Colonic mucosa (tissue), 4 donors: ENCODE measurements around the gene TANC1. TPM values are rescaled to one million over a fixed set of nuclear protein-coding genes. Genes with fewer than 3 reads are reported as not detected.
A peak's percentile ranks its signal among the peaks of the same experiment; 100 is the strongest.

ENCODE experiments used
- DNase-seq: peaks from one replicate; pipeline ENCODE4 v3.0.0-alpha.2; 2020
- H3K27ac ChIP-seq: fragments of 200-600 bp; one replicate; pipeline ENCODE4 v1.8.0; 2021
- H3K27me3 ChIP-seq: fragments of 200-600 bp; one replicate; pipeline ENCODE4 v1.8.0; 2021
- H3K36me3 ChIP-seq: fragments of 200-600 bp; one replicate; pipeline ENCODE4 v1.8.0; 2021
- H3K4me1 ChIP-seq: fragments of 200-600 bp; one replicate; pipeline ENCODE4 v1.8.0; 2021; ENCODE audit warnings: mild to moderate bottlenecking
- H3K4me3 ChIP-seq: fragments of 200-600 bp; one replicate; pipeline ENCODE4 v1.8.0; 2021
- H3K9ac ChIP-seq, 2 donors: one replicate each; pipeline ENCODE4 v1.7.0; 2013; ENCODE audit warnings: control low read depth in 2 of 2, low read depth in 2 of 2, low read length in 2 of 2
- H3K9me3 ChIP-seq: fragments of 200-600 bp; one replicate; pipeline ENCODE4 v1.8.0; 2021
- intact Hi-C: fragments of 100-400 bp; cut with DNase I; formaldehyde crosslinking; loops from one replicate; pipeline ENCODE4 v1.14.1; 2022
- total RNA-seq, 2 donors: library from RNA; stranded (reverse); fragmentation: NEBNext Ultra II Directional in 1 of 2; extraction: Animal tissue kit (Norgen Biotek cat#: 25700) in 1 of 2; gene quantifications; one replicate each; pipeline ENCODE4 v1.2.1, GENCODE V29; 2021
- TF ChIP-seq, protein P1 (sequence below): fragments of 200-600 bp; IDR thresholded peaks from one replicate; pipeline ENCODE4 v1.8.0; 2022; ENCODE audit warnings: antibody characterized with exemption, mild to moderate bottlenecking
- donor health status: healthy.
- donor health status: DM: no; HTN: no; CAD: no.
- donor health status: DM: no; HTN: no; CAD: no.

Gene TANC1
- total RNA-seq, 2 donors from 2014 or later, result 28.3 to 32.7 TPM

DNA sequence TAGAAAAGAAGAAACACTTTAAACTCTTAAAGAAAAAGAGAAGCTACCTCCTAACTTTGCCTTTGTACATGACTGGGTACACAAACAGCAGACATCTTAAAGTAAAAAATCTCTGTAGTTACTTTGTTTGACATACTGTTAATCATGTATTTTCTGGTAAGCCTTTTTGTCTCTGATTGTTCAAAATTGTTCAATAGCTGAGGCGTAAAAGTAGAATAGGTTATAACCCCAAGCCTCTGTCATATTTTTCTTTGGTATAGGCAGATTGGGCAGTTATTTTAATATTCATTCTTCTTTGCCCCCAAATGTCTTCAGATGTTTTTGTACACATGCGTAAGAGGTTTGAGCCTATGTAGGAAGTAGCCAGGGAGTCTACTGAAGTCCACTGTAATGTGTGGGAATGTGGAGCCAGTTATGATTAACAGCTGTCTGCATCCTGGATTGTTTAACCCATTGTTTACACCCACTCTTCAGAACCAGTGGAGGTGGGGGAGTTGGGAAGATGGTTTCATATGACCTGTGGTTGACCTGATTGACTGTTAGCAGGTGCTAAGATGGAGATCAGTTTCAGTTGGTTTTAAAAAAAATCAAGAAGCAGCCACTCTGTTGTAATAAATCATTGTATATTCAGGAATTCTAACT is 150.5 kb downstream of the TANC1 start:
- no peak for DNase-seq
- no peak overlapping the region for H3K9ac ChIP-seq
- no peak overlapping the region for H3K4me3 ChIP-seq
- peaks cover 11% of the 10 kb centered on the region for H3K4me1 ChIP-seq
- no peaks in the 10 kb centered on the region for H3K36me3 ChIP-seq
- TF ChIP-seq, protein P1, sequence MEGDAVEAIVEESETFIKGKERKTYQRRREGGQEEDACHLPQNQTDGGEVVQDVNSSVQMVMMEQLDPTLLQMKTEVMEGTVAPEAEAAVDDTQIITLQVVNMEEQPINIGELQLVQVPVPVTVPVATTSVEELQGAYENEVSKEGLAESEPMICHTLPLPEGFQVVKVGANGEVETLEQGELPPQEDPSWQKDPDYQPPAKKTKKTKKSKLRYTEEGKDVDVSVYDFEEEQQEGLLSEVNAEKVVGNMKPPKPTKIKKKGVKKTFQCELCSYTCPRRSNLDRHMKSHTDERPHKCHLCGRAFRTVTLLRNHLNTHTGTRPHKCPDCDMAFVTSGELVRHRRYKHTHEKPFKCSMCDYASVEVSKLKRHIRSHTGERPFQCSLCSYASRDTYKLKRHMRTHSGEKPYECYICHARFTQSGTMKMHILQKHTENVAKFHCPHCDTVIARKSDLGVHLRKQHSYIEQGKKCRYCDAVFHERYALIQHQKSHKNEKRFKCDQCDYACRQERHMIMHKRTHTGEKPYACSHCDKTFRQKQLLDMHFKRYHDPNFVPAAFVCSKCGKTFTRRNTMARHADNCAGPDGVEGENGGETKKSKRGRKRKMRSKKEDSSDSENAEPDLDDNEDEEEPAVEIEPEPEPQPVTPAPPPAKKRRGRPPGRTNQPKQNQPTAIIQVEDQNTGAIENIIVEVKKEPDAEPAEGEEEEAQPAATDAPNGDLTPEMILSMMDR, result no peak
- H3K27ac ChIP-seq, result no peak overlapping the region
- intact Hi-C loops, result loop anchor here (2.0 to 5.0 kb wide), 2 partner anchors 82 to 216 kb away; no protein-coding TSS in a partner anchor
- H3K27me3 ChIP-seq, result no peaks in the 10 kb centered on the region
- H3K9me3 ChIP-seq, result no peaks in the 10 kb centered on the region

DNA sequence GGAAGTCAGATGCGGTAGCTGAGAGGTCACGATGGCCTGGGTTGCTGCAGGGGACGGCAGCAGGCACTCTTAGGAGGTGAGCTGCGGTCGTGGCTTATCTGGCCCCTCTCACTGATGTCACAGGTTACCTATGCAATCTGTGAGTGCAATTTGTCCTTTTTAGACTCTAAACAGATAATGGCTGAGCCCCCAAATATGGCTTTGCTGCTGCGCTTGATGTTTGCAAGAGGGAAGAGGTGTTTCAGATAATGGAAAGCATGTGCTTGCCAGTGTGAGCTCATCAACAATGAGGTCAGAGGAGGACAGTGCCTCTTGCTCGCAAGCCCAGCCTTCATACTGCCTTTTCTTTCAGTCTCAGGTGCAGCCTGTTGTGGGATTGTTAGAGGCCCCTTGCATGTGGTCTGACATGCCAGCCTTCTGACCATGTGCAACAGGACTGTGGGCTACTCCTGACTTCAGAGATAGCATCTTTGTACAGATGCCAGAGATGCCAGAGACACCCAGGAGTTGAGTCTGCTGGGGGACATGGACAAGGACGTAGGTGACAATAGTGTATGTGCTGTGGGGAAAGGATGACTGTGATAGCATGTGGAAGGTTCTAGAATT is 151.3 kb downstream of the TANC1 start:
- no peaks in the 10 kb centered on the region for H3K36me3 ChIP-seq
- no peak overlapping the region for H3K27ac ChIP-seq
- H3K9me3 ChIP-seq, result no peaks in the 10 kb centered on the region
- H3K4me3 ChIP-seq, result no peak overlapping the region
- intact Hi-C loops, result loop anchor here (2.0 to 5.0 kb wide), 2 partner anchors 82 to 217 kb away; no protein-coding TSS in a partner anchor
- no peak for DNase-seq
- H3K9ac ChIP-seq, result no peak overlapping the region
- TF ChIP-seq, protein P1, result no peak
- no peaks in the 10 kb centered on the region for H3K27me3 ChIP-seq
- peaks cover 14% of the 10 kb centered on the region for H3K4me1 ChIP-seq

DNA sequence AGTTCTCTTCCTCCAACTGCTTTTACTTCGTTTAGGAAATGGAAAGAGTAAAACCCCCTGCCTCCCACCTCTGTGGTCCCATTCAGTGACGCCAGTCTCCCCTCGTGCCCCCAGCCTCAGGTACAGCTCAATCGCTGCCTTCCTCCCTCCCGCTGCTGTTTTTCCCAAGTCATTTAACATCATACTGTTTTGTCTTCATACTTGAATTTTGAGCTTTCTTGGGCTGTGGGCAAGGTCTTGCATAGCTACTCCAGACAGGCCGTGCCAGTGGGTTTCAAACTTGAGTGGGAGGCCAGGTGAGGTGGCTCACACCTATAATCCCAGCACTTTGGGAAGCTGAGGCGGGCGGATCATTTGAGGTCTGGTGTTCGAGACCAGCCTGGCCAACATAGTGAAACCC is 155.3 kb downstream of the TANC1 start:
- no peak for DNase-seq
- Histone ChIP-seq H3K27ac (peak overlapping the region; percentile 66), H3K9me3 (no peaks in the 10 kb centered on the region), H3K4me3 (no peak overlapping the region), H3K36me3 (no peaks in the 10 kb centered on the region), H3K9ac (peak overlapping the region in 1 of 2 donors; percentile 51), H3K4me1 (peaks cover 14% of the 10 kb centered on the region), H3K27me3 (no peaks in the 10 kb centered on the region)
- intact Hi-C loops, result no loop called here
- TF ChIP-seq, protein P1, result no peak

DNA sequence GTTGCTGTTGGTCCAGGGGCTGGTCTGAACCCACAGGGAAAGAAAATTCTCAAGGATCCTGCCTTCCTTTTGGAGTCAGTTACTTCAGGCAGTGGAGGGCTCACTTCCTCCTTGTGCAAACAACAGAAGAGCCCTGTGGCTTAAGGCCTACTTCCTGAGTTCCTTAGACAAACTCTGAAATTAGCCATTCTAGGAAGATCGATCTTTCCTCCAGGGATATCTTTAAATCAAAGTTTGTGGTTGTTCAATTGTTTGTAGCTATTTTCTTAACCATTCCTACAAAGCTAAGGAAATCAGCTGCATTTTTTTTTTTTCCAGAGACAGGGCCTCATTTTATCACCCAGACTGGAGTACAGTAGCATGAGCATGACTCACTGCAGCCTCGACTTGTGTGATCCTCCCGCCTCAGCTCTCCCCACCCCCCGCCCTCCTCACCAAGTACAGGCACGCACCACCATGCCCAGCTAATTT is 156.0 kb downstream of the TANC1 start:
- DNase-seq, result peak; percentile 49
- H3K27ac ChIP-seq, result peak overlapping the region; percentile 66
- peaks cover 14% of the 10 kb centered on the region for H3K4me1 ChIP-seq
- no peaks in the 10 kb centered on the region for H3K27me3 ChIP-seq
- peak overlapping the region in 1 of 2 donors; percentile 51 for H3K9ac ChIP-seq
- TF ChIP-seq, protein P1, result no peak
- intact Hi-C loops, result no loop called here
- H3K9me3 ChIP-seq, result no peaks in the 10 kb centered on the region
- H3K4me3 ChIP-seq, result no peak overlapping the region
- H3K36me3 ChIP-seq, result no peaks in the 10 kb centered on the region

DNA sequence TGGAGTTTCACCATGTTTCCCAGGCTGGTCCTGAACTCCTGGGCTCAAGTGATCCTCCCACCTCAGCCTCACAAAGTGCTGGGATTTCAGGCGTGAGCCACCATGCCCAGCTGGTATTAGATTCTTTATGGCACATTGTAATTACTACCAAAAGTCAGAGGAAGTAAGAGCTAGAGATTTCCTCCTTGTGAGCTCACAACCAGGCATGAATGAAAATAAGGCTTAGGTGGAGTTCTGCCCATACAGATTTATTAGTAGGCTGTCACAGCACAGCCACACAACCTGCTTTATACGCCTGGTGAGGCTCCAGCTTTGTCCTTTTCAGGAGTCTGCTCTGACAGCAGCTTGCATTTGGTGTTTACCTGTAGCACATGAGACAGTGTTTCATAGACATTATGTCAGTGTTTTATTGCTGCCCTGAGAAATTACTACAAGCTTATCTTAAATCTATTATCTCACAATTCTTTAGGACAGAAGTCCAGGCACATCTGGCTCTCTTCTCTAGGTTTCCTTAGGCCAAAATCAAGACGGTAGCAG is 156.6 kb downstream of the TANC1 start:
- Histone ChIP-seq H3K4me1 (peaks cover 14% of the 10 kb centered on the region), H3K4me3 (no peak overlapping the region)
- intact Hi-C loops, result no loop called here

More for the DNA sequence above, 156.6 kb downstream of the TANC1 start:
- no peak for DNase-seq
- H3K27me3 ChIP-seq, result no peaks in the 10 kb centered on the region
- TF ChIP-seq, protein P1, result no peak
- H3K9me3 ChIP-seq, result no peaks in the 10 kb centered on the region
- H3K36me3 ChIP-seq, result no peaks in the 10 kb centered on the region
- peak overlapping the region in 1 of 2 donors; percentile 51 for H3K9ac ChIP-seq
- H3K27ac ChIP-seq, result peak overlapping the region; percentile 66
